HG03558 (cell line): ENCODE measurements around the gene UNC5CL.

Source experiments
- ATAC-seq: cut with Tn5 transposase; IDR thresholded peaks from one replicate; pipeline ENCODE4 v1.9.1; 2021; ENCODE audit warnings: moderate number of reproducible peaks; ENCODE audit not compliant: unreplicated experiment; ENCODE audit errors: extremely low read depth

UNC5CL gene

DNA sequence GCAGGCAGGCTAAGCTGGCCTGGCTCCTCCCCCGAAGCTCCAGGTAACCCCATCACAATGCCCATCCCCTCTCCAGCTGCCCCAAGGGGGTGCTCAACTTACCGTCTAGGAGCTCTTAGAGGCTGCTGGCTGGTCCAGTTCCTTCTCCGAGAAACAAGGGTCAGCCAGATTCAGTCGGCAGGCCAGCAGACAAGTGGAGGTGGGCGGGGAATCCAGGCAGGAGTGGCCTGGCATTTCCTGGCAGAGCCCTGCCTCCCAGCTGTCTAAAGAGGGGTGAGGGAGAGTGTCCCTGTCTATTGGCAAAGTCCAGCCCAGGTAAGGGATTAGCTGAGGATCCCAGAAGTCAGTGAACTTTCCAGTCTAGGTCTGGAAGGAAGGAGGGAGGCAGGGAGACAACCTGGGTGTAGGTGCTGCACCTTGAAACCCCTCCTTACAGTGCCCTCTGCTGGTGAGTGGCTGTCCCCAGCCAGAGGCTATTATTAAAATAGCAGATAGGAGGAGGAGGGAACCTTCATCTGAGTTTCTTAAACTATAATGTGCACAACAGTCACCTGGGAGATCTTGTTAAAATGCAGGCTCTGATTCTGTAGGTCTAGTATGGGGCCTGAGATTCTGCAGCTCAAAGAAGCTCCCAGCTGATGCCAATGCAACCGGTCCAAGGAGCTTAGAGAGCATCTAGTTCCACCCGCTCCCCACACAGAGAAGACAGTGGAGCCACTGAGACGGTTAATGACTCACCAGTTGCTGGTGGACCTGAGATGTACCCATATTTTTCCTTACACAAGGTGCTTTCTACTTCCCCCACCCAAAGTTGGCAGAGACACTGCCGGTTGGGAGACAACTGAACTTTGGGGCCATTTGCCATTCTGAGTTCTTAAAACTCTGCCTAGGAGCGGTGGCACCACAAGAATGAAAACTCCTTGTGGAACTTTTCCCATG lies at the start of gene UNC5CL:
UNC5CL (minus strand) TSS at position 162 of the 939 bp plus-strand sequence. CDS start 4,147 bp downstream, outside the sequence.
- ATAC-seq: no peak

- no peak for ATAC-seq
These were observed 49.4 kb upstream of the UNC5CL start for GRCh38 chr6:41088451-41088850.

GRCh38 chr6:41085182-41085581 lies 46.2 kb upstream of the UNC5CL start:
- no peak for ATAC-seq

DNA sequence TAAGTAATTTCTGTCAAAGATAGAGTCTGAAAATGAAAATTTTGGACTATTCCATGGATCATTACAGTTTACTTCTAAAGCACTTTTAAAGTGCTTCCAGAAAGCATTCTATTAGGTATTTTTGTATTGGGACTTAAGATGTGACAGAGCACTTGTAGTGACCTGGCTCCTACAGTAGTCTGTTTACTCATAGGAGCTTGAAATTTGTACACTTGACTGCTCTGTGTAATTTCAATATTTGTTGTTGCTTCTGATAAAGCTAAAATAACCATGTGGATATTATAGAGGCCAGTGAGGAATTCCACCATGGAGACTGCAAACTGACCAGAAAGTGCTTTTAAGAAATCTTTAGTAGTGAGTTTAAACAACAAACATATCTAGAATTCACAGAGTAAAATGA lies 44.1 kb upstream of the UNC5CL start:
- no peak for ATAC-seq

- no peak for ATAC-seq
These were observed 41.6 kb upstream of the UNC5CL start for GRCh38 chr6:41080621-41081020.

- no peak for ATAC-seq
These were observed 40.1 kb upstream of the UNC5CL start for GRCh38 chr6:41079080-41079479.

DNA sequence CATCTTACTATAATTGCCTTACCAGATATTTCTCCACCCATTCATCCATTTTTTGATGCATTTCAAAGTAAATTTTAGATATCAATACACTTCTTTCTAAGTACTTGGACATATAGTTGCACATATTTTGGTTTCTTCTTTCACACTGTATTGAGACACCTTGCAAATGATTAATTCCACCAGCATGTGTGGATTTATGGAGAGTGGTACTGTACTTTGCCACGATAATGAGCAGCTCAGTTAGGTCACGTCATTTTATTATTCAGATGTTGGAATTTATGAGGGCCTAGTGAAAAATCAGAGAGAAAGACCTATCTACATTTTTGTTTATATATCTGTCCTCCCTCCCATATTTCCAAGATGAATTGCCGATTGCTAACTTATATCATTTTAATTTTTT lies 39.1 kb upstream of the UNC5CL start:
- no peak for ATAC-seq

DNA sequence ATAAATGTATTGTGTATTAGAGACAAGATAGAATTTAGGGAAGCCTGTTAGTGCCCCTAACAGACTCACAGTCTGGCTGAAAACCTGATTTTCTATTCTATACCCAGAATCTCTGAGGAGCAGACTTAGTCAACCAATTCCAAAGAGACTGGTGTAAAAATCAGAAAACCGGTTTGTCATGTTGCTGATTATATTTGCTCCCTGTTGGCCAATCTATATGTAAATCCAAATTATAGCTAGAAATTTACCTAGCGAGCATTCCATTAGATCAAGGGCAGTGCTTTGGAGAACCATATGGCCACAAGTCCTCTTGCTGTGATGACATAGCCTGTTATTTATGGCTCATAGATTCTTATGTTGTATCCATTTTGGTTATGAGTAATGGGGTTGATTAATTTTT lies 38.5 kb upstream of the UNC5CL start:
- ATAC-seq: no peak

GRCh38 chr6:41075651-41076626 lies 36.9 kb upstream of the UNC5CL start:
- ATAC-seq: no peak

- ATAC-seq: no peak
These were observed 35.8 kb upstream of the UNC5CL start for GRCh38 chr6:41074692-41075436.

- ATAC-seq: no peak
These were observed 35.1 kb upstream of the UNC5CL start for GRCh38 chr6:41073968-41074691.

DNA sequence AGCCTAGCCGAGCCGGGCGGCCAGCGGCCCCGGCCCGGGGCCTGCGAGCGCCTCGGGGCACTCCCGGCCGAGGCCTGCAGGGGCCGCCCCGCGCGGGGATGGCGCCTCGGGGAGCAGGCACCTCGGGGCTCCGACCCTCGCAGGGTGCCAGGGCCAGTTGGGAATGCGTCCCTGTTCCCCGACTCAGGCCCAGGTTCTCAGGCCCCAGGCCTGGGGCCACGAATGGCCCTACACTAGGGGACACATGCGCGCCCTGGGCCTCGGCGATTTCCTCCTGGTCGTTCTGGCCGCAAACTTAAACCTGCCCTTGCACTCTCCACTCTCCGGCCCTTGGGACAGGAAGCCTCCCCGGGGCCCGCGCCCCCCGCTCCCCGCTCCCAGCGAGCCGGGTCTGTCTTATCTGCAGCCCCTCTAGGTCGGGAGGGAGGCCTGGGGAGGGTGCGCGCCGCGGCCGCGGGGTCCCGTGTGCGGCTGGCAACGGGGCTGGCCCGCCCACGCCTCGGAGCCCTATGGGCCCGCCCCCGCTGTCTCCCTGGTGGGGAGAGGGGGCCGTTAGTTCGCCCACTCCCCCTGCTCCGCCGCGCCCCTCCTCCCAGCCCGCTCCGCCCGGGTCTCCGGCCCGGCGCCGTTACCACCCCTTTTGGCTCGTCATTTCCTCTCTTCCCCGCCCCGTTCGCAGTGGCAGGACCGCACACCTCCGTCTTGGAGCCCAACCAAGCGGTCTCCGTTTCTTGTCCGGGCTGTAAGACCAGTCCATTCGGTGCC lies 34.4 kb upstream of the UNC5CL start:
- no peak for ATAC-seq

- peak; percentile 28 for ATAC-seq
These were observed 33.8 kb upstream of the UNC5CL start, which contains the start of gene NFYA for GRCh38 chr6:41072836-41073202. TSS of gene NFYA (plus strand) at chr6:41072974. CDS start at chr6:41079090, 6,116 bp downstream.

- peak; percentile 44 for ATAC-seq
These were observed 33.2 kb upstream of the UNC5CL start, which contains the start of gene OARD1 for GRCh38 chr6:41071923-41072835. TSS of gene OARD1 (minus strand) at chr6:41072356. CDS start at chr6:41071634, 722 bp downstream.

DNA sequence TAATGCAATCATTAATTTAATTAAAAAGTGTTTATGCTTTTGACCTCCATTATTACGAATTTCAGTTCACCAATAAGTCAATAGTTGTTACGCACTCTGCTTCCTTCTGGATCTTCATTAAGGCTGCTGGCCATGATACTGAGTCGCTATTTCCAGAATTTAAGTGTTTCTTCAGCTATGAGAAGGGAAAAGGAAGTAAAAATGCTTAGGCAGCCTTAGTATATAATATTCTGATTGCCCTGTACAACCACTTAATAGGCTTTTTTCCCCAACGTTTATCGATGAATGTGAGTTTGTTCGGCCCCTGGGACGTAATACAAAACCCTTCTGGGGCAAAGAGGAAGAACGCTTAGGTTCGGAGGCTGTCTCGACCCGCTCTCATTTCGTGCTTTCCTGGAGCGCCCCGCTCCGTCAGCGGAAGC lies 32.5 kb upstream of the UNC5CL start:
- ATAC-seq: no peak

DNA sequence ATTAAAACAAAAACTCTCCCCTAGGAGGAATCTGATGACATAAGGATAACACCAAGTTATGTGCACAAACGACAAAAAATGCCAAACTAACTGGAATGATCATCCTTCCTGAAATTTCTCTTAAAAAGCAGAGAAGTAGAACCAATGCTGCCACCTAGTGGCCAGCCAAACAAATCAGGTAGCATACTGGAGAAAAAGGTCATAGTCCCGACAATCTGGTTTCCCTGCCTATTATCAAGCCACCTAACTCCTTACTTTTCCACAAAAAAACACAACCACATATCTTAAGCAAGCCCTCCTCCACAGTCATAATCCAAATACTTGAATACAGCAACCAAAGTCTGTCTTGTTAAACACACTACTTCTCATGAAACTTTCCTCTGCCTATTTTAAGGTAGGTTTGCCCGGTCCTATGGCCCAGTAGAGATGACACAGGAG lies 27.9 kb upstream of the UNC5CL start:
- no peak for ATAC-seq

DNA sequence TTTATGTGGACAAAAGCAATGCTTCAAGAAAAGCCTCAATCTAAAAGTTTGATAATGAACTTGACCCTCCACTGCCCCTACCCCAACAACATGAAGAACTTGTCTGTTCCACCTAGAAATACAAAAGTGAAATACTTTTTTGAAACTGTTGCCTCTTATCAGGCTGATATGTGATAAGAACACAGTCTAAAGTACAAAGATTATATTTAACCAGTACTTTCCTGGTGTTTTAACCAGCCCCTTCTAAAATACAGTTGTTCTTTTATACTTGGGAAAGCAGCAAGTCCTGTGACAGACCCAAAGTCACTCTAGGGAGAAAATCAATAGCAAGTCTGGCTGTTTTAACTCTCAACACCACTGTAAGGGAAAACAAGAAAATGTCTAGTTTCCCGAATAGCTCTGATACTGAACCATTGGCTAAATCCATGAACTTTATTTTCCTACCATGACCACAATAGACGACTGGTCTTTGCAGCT lies 26.6 kb upstream of the UNC5CL start:
- no peak for ATAC-seq
